HG02938 (cell line): ENCODE data around the gene ISCU.

ENCODE experiments used
- ATAC-seq: cut with Tn5 transposase; IDR thresholded peaks from one replicate; pipeline ENCODE4 v1.9.1; 2021; ENCODE audit warnings: mild to moderate bottlenecking, moderate library complexity; ENCODE audit not compliant: unreplicated experiment

ISCU gene

GRCh38 chr12:108602209-108602705 is 39.9 kb downstream of the ISCU start:
- ATAC-seq: no peak

GRCh38 chr12:108602976-108603704 is 40.7 kb downstream of the ISCU start:
- no peak for ATAC-seq

GRCh38 chr12:108603743-108604142 is 41.3 kb downstream of the ISCU start:
- no peak for ATAC-seq

GRCh38 chr12:108604208-108604941 is 42.0 kb downstream of the ISCU start:
- ATAC-seq: no peak

- ATAC-seq: no peak
Measured at GRCh38 chr12:108605000-108605689, 42.7 kb downstream of the ISCU start.

- ATAC-seq: no peak
Measured at GRCh38 chr12:108605690-108606406, 43.5 kb downstream of the ISCU start.

GRCh38 chr12:108606492-108606891 is 44.1 kb downstream of the ISCU start:
- ATAC-seq: no peak

- no peak for ATAC-seq
Measured at GRCh38 chr12:108607981-108608600, 45.7 kb downstream of the ISCU start.

GRCh38 chr12:108608616-108609015 is 46.2 kb downstream of the ISCU start:
- no peak for ATAC-seq

GRCh38 chr12:108609537-108610335 is 47.3 kb downstream of the ISCU start:
- no peak for ATAC-seq

GRCh38 chr12:108610336-108610815 is 48.0 kb downstream of the ISCU start:
- no peak for ATAC-seq

- no peak for ATAC-seq
Measured at GRCh38 chr12:108610856-108611605, 48.6 kb downstream of the ISCU start.

- ATAC-seq: no peak
Measured at GRCh38 chr12:108611884-108612415, 49.6 kb downstream of the ISCU start.

- no peak for ATAC-seq
Measured at GRCh38 chr12:108612788-108613282, 50.4 kb downstream of the ISCU start.

- ATAC-seq: no peak
Measured at GRCh38 chr12:108613548-108613947, 51.2 kb downstream of the ISCU start.

GRCh38 chr12:108614041-108614440 is 51.6 kb downstream of the ISCU start:
- ATAC-seq: no peak

GRCh38 chr12:108614639-108615038 is 52.2 kb downstream of the ISCU start:
- no peak for ATAC-seq

GRCh38 chr12:108615918-108616317 is 53.5 kb downstream of the ISCU start:
- ATAC-seq: no peak
